Stimulated activated CD4-positive, alpha-beta T cell treated with anti-CD3 and anti-CD28 coated beads, Interleukin-1b, Interleukin-23, amount 100 ng/mL, for 48 hours (primary cell): ENCODE data around the gene GRB2.

Experiments
- DNase-seq: peaks from one replicate; pipeline ENCODE4 v3.0.0-alpha.2; 2020

The GRB2 gene

DNA sequence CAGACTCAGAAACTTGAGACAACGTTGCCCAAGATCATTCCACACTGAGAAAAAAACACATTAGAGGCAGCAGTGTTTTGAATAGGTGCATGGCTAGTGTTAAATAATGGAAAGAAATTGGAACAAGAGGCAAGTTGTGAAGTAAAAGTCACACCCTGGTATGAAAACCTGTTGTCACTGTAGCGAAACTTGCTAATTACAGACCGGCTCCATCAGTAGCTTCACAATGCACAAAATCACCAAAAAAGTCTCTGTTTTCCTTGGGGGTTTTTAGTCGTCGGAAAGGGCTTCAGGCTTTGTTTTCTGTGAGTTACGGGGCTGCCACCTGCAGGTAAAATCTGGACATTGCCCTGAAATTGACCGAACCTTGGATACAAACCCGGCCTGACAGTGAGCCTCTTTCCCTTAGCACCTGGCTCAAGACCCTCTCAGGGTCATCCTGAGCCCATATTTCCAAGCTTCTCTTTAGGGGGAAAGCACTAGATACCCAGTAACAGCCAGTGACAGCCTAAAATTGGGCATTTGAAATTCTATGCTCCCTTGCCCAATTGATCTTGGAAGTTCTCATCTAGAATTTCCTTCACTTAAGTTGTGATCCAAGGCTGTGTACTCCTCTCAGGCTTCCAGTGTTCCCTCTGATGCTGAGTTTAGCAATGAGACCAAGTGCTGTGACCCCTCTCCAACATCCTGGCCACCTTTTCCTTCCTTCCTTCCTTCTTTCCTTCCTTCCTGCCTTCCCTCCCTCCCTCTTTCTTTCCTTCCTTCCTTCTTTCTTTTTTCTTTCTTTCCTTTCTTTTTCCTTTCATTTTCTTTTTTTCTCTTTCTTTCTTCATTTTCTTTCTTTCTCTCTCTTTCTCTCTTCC, 7.2 kb upstream of the GRB2 start:
- peak; percentile 69 for DNase-seq

DNA sequence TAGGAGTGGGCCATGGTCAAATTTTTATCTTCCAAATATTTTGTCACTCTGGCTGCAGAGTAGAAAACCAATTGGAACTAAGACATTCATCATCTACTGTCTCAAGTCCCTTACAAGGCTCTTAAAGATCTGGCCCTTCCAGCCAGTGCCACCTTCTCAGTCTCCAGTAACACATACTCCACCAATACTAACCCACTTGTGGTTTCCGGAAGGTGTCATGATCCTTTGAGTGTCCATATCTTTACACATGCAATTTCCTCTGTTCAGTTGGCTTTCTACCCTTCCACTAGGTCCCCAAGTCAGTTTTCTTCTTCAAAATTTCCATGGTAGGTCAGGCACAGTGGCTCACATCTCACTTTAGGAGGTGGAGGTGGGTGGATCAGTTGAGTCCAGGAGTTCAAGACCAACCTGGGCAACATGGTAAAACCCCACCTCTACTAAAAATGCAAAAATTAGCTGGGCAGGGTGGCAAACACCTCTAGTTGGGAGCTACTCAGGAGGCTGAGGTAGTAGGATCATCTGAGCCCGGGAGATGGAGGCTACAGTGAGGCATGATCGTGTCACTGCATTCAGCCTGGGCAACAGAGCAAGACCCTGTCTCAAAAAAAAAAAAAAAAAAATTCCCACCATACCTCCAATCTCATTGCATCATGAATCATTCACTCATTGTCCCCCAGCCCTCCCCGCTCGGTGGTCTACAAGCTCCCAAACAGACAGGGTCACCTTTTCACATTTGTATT, 6.0 kb upstream of the GRB2 start:
- no peak for DNase-seq

DNA sequence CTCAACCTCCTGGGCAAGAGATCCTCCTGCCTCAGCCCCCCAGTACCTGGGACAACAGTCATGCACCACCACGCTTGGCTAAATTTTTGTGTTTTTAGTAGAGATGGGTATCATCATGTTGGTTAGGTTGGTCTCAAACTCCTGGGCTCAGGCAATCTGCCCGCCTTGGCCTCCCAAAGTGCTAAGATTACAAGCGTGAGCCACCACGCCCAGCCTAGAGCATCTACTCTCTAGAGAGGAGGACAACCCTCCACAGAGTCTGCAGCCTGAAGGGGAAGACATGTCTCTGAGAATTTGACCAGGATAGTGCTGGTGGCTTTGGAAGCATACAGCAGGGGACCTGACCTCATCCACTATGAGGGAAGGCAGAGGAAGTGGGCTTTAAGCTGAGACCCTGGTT, 4.7 kb upstream of the GRB2 start:
- DNase-seq = no peak

DNA sequence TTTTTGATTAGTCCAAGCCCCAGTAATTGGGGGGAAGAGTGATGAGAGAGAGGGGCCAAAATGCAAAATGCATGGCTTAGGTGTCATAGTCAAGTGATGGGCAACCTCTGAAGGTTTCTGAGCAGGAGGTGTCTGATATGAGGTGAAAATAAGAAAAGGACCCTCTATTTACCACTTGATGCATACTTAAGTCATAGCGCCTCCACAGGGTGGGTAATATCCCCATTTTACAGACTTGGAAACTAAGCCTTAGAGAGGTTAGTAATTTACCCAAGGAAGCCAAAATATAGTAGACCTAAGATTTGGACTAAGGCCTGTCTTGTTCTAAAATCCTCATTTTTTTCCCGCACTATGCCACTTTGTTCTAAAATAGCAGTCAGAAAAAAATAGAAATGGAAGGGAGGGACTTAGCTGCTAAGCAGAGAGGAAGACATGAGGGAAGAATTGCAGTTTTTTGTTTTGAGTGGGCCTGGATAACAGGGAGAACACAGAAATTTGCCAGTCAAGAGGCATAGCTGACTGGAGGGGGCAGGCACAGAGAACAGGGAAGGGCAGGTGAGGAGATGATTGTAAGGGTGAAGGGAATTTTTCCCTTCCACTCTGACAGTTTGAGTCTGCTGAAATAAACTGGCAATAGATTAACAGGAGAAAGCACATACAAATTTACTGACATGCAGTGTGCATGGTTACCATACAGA, 2.3 kb upstream of the GRB2 start:
- no peak for DNase-seq

DNA sequence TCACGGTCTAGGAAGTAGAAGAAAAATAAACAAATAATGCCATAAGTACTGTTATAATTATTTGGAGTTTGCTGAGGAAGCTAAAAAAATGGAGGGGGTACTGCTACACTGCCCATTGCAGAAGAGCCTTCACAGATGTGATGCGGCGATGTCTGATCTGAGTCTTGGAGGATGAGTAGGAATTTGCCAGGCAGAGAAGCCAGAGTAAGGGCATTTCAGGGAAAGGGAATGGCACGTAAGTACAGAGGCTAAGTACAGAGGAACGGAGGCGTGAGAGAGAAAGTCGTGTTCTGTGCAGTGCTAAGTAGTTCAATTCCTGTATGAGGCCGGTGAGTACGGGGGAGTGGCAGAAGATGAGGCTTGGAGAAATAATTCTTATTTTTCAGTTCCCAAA, 741 bp upstream of the GRB2 start:
- no peak for DNase-seq

DNA sequence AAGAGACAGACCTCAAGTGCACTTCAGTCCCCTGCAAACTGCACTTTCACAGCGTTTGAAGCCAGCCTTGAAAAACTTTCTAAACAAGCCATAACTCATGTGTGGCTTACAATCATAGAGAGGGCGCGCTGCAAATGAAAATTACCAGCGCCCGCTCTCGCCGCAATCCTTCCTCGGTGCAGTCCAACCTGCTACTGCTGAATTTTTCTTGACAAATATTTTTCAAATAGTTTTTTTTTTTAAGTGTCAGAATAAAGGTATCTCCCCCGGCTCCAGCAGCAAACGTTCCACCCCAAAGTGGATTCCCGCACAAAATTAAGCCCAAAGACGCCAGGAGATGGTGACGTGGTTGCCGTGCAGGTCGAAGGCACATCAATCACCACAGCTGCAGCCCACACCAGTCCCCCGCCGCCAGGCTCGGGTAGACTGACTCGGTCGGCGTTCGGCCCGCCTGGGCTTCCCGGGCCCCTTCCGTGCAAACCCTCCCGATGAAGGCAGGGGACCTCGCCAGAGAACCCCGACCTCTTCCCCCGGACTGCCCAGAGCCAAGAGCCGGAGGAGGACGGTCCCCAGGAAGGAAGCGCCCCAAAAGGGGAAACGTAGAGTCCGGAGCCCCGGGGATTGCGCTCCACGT, 630 bp downstream of the GRB2 start:
- peak; percentile 67 for DNase-seq

DNA sequence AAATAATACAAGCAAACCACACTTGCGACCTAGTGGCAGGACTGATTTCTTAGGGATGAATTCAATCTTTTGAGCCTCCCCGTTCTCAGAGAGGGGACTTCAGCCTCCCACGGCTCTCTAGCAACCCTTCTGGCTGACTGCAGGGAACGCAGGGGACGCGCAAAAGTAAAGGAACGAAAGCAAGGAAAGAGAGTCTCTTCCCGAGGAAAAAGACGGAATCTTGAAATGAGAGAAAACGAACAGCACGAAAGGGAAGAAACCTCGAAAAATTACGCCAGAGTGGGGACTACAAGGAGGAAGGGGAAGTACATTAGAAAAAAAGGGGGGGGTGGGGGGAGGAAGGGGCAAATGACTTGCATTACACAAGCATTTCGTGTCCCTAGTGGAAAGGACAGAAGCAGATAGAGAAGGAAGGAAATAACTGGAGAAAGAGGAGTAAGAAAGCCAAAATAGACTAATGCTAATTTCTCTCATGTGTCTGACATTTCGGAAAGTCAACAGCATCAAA, 1.2 kb downstream of the GRB2 start:
- peak; percentile 49 for DNase-seq

DNA sequence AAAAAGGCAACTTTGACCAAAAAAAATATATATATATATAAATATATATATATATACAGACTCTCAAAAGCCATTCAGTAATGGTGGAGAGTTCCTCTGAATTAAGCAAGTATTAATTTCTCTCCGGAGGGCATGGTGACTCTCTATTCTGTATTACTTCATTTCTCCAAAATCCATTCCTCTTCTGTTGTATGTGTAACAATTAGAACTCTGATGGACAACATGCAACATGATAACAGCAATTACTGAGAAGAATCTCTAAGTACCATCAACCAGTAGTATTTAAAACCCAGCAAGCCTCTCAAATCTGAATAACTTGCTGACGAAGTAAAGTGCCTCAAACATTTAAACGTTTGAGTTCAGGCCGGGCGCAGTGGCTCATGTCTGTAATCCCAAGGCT, 2.3 kb downstream of the GRB2 start:
- DNase-seq = no peak

DNA sequence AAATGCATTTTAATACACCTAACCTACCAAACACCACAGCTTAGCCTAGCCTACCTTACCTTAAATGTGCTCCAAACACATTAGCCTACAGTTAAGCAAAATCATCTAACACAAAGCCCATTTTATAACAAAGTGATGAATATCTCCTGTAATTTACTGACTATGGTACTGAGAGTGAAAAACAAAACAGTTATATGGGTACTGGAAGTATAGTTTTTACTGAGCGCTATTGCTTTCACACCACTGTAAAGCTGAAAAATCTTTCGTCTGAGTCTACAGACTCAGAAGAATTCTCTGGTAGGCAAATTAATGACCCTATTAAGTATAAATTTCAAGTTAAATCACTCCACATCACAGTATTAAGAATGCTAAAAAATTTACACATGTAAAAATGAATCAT, 3.5 kb downstream of the GRB2 start:
- no peak for DNase-seq

DNA sequence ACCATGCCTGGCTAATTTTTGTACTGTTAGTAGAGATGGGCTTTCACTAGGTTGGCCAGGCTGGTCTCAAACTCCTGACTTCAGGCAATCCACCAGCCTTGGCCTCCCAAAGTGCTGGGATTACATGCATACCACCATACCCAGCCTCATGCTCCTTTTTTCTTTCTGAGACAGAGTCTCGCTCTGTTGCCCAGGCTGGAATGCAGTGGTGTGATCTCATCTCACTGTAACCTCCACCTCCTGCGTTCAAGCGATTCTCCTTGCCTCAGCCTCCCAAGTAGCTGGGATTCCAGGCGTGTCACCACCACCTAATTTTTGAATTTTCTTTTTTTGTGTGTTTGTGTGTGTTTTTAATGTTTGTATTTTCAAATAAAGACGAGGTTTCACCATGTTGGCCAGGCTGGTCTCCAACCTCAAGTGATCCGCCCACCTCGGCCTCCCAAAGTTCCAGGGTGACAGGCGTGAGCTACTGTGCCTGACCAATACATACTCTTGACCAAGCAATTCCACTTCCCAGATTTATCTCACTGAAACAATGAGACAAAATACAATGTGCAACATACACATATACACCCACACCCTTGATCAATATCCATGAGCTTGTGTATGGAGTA, 5.0 kb downstream of the GRB2 start:
- no peak for DNase-seq

DNA sequence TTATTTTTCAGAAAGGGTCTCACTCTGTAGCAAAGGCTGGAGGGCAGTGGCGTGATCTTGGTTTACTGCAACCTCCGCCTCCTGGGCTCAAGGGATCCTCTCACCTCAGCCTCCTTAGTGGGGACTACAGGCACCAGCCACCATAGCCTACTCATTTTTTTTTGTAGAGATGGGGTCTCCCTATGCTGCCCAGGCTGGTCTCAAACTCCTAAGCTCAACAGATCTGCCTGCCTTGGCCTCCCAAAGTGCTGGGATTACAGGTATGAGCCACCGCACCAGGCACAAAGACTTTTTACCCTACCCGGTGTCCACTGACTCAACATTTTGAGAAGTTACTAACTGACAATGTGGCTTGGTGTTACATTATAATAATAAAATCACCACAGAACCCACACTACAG, 7.2 kb downstream of the GRB2 start:
- no peak for DNase-seq

DNA sequence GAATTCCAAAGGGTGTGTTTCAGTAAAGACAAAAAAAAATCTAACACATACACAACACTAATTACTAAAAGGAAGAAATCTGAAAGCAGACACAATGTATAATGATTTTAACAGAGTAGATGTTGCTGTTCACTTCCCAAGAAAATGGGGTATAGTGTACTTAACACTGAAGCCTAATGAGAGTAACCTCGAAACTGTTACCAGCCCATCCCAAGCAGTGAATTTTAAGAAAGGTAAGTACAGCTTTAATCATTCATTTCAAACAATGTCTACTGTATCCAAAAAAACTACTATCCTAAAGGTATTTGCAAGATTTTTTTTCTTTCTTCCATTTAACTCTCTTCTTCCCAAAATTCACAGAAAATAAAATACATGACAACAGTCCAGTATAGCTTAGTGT, 8.3 kb downstream of the GRB2 start:
- no peak for DNase-seq

DNA sequence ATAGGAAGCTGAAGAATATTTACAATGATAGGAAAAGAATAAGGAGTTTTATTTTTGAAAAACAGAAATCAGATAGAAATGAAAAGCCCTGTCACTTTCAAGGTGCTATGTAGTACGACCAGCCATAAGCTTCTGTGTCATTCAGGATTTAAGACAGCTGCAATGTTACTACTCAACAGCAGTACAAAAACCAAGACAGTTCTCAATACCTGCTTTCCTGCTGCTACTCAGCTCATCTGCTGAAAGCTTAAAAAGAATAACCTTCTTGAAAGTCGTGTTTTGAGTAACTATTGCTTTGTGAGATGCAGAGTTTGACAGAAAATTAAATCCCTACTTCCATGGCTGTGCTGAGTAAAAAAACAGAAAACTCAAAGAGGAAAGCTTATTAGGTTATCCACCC, 8.7 kb downstream of the GRB2 start:
- DNase-seq = no peak

DNA sequence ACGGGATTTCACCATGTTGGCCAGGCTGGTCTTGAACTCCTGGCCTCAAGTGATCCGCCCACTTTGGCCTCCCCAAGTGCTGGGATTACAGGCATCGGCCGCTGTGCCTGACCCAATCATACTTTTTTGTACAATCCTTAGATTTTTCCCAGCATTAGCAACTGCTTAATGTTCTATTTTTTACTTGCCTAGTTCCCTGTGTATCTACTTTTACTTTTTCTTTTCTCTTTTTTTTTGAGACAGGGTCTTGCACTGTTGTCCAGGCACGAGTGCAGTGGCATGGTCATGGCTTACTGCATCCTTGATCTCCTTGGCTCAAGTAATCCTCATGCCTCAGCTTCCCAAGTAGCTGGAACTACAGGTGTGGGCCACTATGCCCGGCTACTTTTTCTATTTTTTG, 9.5 kb downstream of the GRB2 start:
- no peak for DNase-seq

DNA sequence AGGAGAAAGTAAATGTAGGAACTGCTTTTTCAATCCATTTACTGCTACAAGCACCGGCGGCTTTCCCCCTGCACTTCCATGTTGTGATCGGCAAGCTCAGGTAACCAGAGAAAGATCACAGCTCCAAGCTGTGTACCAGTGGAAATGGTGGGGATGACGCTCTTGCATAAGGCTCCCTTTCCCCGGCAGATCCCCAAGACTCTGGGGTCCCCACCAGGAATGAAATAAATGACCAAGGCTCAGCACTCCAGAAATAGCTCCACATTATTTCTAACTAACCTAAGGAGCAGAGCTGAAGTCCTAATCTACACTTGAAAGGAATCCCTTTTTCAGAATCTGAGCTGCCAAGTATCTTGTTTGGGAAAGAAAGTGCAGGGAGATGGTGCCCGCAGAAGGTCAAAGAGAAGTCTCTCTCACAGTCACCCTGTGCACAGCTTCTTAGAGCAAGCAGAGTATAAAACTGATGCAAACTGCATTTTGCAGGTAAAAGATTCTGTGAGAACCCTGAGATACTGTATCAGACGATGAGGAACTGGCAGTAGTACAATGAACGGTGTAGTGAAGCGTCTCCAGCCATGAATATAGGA, 11.1 kb downstream of the GRB2 start:
- no peak for DNase-seq

DNA sequence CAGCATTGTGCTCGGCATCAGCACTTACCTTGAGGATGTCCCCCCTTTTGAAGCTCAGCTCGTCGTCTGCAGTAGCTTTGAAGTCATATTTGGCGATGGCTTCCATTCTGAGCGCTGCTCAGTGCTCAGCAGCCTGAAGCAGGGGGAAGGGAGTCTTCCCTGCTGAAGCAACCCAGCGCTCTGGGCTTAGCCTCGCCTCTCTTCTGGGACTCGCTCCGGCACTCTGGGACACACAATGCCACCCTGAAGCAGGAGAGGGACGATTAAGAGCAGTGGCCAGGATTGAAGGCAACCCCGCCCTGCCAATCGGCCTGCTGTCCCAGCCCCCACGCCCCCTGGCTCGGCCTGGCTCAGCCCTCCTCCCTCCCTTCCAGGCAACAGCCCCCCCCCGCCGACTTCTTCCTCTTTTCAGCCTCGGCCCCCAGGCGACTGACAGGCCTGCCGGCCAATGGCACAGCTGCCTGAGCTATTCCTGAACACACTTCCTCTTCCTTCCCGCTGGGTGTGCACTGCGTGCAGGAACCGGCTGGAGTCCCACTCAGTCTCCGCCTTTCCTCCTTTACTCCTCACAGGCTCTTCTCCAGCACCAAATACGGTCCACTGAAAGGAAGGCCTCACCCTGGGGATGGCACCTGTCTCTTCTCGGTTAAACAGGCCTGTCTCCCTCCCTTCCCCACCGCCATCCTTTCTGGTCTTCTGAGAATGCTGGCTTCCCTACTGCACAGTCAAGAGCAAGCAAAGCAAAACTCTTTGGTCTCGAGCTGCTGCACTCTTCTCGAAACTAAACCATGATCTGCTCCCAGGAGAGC, 11.8 kb downstream of the GRB2 start:
- DNase-seq = peak; percentile 80

DNA sequence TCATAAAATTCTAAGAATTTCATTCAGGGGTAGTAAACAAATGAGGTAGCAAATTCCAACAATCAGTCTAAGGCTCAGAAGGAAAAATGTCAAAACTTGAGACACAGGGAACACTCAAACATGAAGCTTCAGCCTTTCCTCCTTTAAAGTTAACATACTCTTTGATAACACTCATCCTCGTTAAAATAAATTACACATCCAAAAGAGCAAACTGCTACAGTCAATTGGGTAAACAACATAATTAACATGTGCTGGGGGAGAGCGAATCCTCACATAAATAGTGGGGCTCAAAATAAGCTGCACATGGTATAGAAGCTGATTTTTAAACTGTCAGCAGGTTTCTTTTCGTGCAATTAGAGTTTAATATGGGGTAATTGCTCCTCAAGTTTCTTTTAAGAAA, 12.9 kb downstream of the GRB2 start:
- no peak for DNase-seq

DNA sequence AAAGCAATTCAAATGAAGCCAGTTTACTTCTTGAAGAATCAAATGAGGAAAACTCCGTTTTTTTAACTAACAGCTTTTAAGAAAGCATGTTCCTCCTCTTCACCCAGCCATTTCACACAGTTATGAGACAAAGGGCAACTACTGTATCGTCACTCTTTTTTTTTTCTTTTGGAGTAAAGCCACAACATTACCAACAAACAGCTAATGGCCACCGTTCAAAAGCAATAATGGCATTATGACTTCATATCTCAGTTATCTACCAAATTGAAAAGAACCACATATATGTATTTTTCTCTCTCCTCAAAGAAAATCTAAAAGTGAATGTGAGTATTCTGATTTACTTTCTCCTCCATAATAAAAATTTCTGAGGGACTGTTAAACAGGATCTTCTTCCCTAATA, 14.5 kb downstream of the GRB2 start:
- no peak for DNase-seq

DNA sequence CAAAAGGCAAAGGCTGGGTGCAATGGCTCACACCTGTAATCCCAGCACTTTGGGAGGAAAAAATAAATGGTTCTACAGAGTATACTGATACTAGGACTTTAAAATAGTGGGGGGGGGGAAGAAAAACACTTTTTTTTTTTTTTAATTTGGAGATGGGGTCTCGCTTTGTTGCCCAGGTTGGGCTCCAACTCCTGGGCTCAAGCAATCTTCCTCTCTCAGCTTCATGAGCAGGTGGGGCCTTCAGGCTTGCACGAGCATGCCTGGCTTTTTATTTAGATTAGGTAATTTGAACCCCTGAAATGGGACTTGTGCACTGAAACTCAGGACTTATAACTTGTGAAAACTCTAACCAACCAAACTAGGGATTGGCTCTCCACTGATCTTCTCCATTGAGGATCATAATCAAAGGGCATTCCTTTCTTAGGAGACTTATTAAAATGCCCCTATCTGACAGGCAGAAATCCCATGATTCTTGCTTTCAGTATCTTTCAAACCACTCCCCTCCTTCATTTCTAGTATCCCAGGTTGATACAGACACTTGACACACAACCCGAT, 16.9 kb downstream of the GRB2 start:
- no peak for DNase-seq

DNA sequence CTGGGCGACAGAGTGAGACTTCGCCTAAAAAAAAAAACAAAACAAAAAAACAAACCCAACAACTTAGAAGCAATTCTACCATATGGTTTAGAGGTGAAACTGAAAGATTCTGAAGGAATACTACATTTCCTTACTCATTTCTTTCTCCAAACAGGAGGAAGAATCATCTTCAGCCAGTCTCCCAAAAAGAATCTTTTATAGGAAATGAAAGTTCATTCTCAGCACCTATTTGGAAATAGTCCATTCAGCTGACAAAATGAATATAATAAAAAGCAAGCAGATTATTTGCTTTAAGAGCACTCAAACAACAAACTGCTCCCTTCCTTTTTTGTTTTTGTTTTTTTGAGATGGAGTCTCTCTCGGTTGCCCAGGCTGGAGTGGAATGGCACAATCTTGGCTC, 17.7 kb downstream of the GRB2 start:
- no peak for DNase-seq

DNA sequence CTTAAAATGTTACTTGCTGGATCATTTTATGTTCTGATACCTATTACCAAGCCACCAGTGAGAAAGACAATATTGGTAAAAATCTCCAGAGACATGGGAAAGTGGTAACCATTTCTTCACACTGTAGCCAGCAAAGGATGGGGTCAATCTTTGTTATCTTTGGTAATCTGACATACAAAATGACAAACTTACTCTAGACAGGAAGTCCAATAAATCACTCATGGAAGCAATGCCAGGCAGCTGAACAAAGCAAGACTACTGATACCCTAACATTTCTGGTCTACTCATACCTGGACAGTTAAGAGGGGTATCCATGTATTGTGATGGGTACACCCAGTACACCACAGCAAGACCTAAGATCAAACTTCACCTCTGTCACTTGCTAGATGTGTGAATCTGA, 19.0 kb downstream of the GRB2 start:
- DNase-seq = no peak
